Smooth muscle cell of the brain vasculature (primary cell): ENCODE data around the gene LIN28B.
"Not testable (repeated sequence)": the region's sequence is repeated elsewhere in the genome, so short reads cannot be mapped to it uniquely, and the experiment has no call there.

Experiments
- DNase-seq: peaks from one replicate; pipeline ENCODE4 v3.0.0-alpha.2; 2012; ENCODE audit warnings: low read depth, low spot score

Gene LIN28B

DNA sequence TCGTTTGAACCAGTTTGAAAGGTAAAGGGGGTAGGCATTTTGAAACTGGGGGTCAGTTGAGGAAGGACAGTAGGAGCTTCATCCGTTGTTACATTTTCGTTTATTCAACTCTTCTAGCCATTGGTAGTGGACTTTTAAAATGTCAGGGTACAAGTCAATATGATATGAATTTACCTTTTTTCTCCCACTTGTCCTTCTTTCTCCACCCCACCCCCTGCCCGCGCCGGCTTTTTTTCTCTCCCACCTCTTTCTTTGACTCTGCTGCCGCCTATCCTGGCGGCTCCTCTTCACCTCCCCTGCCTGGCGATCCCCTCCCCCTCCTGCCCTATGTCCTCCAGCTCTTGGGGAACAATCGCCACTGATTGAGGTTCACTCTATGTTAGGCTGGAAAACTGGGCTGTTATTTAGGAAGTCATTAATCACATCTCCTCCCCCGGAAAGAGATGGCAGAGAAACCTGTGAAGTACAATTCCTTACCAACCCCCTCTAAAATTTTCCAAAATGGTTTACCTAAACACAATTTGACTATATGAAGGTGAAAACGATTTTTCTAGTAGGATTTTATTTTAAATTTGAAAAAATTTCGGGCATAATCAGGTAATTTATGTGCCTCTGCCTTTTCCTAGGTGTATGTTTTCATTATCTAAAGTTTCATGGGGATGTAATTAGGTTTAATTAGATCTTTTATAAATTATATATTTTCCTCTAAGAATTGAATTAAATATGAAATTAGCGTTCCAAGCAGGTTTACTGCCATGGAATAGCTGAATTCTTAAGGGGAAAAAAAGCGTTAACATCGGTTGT, 778 bp upstream of the LIN28B start:
- DNase-seq, result no peak

DNA sequence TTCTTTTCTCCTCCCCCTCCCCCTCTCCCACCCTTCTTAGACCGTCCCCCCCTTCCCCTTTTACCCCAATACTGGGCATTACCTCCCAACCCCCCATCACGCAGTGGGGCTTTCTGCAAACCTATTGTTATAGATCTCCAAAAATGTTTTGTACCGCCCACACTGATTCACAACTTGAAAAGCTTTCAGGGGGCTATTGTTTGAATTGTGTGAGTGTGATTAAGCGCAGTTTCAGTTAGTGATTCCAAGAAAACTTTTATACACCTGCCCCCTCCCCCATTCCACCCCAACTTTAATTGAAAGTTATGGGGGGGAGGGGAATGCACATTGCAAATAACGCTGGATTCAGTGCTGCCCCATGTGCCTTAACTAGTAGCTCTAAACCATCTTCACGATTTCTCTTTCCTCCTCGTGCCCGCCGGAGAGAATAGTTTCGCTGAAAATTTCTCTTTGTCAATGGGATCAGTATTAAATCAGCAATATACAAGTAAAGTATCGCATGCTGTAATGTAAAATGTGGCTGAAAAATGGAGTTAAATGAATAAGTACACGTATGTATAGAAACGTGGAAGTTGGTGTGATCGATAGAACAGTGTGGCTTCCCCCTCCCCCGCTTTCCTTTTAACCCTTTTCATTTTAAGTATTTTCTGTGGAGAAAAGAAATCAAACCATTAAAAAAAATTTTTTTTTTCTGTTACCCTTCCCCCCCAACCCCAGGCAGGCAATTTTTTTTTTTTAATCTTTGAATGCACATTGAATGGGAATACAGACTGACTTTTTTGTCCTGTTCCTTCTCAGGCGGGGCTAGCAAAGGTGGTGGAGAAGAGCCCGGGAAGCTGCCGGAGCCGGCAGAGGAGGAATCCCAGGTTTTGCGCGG, 632 bp downstream of the LIN28B start:
- DNase-seq, result no peak

DNA sequence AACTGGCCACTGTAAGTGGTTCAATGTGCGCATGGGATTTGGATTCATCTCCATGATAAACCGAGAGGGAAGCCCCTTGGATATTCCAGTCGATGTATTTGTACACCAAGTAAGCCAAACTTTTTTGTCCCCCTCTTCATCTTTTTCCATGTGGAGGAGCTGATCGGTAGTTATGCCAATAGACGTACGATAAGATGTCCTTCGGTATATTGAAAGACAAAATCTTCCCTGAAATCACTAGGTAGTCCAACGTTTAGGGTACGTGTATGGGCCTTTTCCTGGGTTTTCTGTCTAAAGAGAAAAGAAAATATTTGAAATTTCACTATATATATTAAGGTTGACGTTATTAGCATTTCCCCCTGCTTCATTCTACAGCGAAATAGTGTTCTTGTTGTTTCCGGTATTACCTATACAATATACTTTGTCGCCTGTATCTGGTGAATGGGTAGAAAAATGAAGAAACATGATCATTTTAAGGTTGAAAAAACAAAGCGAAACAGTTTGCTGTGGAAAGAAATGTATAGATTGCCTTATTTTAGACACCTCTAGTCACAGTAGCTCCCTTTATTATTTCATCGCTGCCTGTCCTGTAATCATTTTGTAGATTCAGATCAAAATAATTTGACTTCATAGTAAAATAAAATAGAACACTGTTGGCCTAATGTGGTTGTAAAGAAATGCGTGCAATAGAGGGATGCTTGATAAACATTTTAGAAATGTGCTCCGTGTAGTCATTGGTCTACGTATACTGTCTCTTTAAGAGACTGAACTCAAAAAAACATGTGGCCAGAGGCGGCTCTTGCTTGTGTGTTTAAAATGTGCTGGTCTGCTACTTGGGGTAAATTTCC, 1.5 kb downstream of the LIN28B start:
- no peak for DNase-seq

DNA sequence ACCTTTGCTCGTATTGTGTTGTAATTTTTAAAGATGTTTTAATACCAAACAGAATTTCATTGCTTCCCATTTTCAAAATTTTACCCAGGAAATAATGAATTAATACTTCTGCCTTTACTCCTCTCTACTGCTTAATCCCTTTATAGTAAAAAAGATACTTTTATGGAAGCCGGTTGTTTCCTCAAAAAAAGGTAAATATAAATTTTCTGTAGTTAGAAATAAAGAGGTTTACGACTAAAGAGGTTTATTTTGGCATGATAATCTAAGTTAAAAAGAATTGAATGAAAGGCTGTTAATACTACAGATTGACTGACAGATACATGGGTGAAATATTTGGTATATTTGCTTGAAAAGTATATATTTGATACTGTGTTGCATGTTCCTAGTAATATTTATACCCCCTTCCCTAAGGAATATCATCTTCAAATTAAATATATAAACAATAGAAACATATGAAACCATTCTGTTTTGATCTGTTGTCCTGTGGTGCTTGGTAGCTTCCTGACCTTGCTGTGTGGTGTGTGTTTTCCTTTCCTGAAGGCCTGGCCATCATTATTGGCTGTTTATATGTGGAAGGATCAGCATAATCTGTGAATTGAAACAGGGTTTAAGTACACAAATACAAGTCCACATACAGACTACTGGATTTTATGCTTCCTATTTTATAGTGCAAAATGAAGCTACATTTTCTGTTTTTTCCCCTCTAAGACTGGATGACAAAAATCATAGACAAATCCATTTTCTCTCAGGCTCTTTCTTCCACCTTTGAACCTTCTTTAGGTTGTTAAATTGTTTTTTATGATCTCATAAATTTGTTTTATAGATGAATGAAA, 2.3 kb downstream of the LIN28B start:
- no peak for DNase-seq

- no peak for DNase-seq
These were observed 12.2 kb downstream of the LIN28B start for GRCh38 chr6:104969108-104969507.

- no peak for DNase-seq
These were observed 13.1 kb downstream of the LIN28B start for GRCh38 chr6:104969785-104970581.

DNA sequence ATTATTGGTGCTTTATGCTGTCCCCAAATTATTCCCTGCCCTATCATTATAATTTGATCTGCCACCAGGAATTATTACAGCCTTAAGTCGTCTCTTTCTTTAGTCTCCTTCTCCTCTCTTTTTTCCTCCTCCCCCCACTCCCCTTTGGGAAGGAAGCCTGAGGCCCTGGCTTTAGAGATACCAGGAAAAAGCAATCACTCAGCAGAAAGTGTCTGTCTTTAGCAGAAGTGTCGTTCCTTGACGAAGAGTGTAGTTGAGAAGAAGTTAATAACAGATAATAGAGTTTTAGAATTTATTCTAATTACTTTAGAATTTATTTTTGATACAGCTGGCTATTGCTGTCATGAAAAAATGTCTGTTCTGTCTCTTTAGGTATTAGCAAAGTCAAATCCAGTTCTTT, 16.5 kb downstream of the LIN28B start:
- DNase-seq, result no peak

DNA sequence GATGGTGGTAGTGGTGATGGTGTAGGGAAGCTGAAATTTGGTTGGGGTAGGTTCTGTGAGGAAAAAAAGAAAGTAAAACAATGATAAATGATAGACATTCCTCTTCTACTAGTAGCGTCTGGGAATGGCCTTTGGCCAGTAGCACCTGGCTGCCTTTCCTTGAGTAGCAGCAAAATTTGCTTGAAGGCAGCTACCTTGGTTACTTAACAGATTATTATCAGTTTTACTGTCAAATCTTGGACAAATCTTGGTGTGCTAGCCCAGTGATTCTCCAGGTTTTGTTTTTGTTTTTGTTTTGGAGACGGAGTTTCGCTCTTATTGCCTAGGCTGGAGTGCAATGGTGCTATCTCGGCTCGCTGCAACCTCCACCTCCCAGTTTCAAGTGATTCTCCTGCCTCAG, 26.4 kb downstream of the LIN28B start:
- no peak for DNase-seq

- DNase-seq, result no peak
These were observed 26.9 kb downstream of the LIN28B start for GRCh38 chr6:104983776-104984175.

- no peak for DNase-seq
These were observed 27.9 kb downstream of the LIN28B start for GRCh38 chr6:104984831-104985230.

- not testable (repeated sequence) for DNase-seq
These were observed 29.0 kb downstream of the LIN28B start for GRCh38 chr6:104985875-104986274.

DNA sequence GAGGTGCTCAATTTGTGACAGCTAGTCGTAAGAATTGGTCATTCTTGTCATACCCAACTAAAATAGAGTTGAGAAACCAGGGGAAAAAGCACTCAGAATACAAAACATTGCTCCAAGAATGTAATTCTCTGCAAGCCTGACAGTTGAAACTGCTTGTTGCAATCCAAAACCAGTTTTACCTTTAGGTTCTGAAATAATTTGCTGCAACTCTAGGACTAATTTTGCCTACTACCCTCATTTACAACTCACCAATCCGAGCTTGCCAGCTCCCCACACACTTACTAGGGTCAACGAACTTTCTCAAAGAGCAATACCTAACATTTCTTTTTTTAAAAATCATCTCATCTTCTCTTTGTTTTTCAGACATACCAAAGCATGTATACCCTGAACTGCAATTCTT, 29.7 kb downstream of the LIN28B start:
- DNase-seq, result no peak

- DNase-seq, result no peak
These were observed 30.3 kb downstream of the LIN28B start for GRCh38 chr6:104987218-104987617.

DNA sequence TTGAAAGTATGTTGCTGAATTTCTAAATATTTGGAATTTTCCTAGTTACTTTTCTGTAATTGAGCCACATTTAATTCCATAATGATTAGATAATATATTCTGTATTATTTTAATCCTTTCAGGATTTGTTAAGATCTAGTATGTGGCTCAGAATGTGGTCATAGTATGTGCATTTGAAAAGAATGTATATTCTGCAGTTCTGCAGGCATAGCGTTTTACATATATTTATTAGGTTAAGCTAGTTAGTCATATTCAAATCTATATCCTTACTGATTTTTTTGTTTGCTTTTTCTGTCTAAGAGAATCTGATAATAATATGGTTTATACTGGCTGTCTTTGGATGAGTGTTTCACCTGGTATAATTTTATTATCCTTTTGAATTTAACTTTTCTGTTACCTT, 33.2 kb downstream of the LIN28B start:
- DNase-seq, result no peak

DNA sequence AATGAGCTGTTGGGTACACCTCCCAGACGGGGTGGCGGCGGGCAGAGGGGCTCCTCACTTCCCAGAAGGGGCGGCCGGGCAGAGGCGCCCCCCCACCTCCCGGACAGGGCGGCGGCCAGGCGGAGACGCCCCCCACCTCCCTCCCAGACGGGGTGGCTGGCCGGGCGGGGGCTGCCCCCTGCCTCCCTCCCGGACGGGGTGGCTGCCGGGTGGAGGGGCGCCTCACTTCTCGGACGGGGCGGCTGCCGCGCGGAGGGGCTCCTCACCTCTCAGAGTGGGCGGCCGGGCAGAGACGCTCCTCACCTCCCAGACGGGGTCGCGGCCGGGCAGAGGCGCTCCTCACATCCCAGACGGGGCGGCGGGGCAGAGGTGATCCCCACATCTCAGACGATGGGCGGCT, 34.2 kb downstream of the LIN28B start:
- not testable (repeated sequence) for DNase-seq

- DNase-seq, result not testable (repeated sequence)
These were observed 36.7 kb downstream of the LIN28B start for GRCh38 chr6:104993576-104993975.

DNA sequence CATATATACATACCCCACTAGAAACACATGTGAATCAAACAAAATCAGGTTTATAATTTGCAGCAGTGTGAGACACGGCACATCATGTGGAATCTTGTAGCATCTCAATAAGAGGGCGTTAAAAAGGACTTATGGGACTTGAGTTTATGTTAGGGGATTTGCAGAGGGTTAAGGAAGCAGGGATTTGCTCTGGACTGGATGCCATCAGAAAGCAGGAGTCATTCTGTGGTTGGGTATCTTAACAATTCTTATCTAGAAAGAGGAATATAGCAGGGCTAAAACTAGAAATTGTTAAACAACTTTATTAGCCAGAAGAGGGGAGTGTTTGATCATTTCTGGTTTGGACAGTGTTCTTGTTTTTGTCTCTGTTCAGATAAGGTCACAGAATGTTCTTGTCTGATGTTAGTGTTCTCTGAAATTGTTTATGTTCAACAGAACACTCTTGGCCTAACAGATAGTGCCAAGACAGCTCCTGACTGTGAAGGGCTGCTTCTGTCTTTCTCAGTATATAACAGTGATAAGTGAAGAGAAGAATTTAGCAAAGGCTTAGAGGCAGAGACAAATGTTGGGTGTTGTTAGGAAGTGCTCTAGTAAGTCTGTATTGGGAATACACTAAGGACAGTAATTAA, 39.2 kb downstream of the LIN28B start:
- DNase-seq, result peak; percentile 18

- no peak for DNase-seq
These were observed 44.2 kb downstream of the LIN28B start for GRCh38 chr6:105001063-105001462.

DNA sequence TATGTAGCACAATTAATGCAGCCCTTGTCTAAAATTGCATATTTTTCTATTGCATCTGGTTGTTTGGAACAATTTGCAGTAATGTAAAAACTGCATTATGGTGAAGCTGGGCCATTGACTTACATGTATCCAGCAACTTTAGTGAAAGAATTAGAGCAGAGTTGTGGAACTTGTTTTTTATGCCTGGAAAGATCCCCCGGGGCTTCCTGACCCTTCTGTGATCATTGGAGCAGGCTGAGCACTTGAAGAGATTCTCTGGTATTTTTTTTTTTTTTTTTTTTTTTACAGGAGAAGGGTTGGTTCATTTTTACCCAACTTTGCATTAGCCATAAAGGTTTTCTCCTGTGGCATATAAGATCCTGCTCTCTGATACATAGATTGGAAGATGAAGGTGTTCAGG, 45.0 kb downstream of the LIN28B start:
- no peak for DNase-seq

DNA sequence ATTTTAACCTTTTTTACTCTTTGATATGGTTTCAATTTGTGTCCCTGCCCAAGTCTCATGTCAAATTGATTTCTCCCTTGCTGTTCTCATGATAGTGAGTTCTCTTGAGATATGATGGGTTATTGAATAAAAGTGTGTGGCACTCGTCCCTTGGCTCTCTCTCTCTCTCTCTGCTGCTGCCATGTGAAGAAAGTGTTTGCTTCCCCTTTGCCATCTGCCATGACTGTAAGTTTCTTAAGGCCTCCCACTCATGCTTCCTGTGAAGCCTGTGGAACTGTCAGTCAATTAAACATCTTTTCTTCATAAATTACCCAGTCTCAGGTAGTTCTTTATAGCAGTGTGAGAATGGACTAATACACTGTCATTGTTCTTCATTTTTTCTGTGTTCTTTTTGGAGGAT, 48.5 kb downstream of the LIN28B start:
- DNase-seq, result no peak
